Stimulated activated memory B cell treated with anti-CD40 and anti-IgM and Interleukin-4, amounts not matched to agents 10 μg/mL and 1 μg/mL and 100 μg/mL, for 72 hours (primary cell): ENCODE measurements around the gene CRB2.
A peak's percentile ranks its signal among the peaks of the same experiment; 100 is the strongest.
"Not testable (repeated sequence)": the region's sequence is repeated elsewhere in the genome, so short reads cannot be mapped to it uniquely, and the experiment has no call there.

ENCODE experiments used
- ATAC-seq: fragments of 150-1000 bp; cut with Tn5 transposase; 2 replicates; pipeline ENCODE4 v1.10.0; 2021
- H3K27ac Mint-ChIP-seq: one replicate; pipeline ENCODE4 v1.8.0; 2022; ENCODE audit warnings: mild to moderate bottlenecking, mixed read lengths
- H3K27me3 Mint-ChIP-seq: one replicate; pipeline ENCODE4 v1.8.0; 2022; ENCODE audit warnings: mixed read lengths
- H3K36me3 Mint-ChIP-seq: one replicate; pipeline ENCODE4 v1.8.0; 2022; ENCODE audit warnings: mixed read lengths
- H3K4me1 Mint-ChIP-seq: one replicate; pipeline ENCODE4 v1.8.0; 2022; ENCODE audit warnings: mixed read lengths
- H3K4me3 Mint-ChIP-seq: one replicate; pipeline ENCODE4 v1.8.0; 2022; ENCODE audit warnings: mild to moderate bottlenecking, moderate library complexity, mixed read lengths
- H3K9me3 Mint-ChIP-seq: one replicate; pipeline ENCODE4 v1.8.0; 2022; ENCODE audit warnings: mixed read lengths

CRB2 gene

GRCh38 chr9:123390337-123391135, 34.5 kb downstream of the CRB2 start:
- Mint-ChIP-seq H3K27me3 (no peaks in the 10 kb centered on the region), H3K9me3 (peaks cover 3% of the 10 kb centered on the region), H3K36me3 (no peaks in the 10 kb centered on the region), H3K4me1 (no peaks in the 10 kb centered on the region), H3K4me3 (no peak overlapping the region), H3K27ac (no peak overlapping the region)
- ATAC-seq = no peak

DNA sequence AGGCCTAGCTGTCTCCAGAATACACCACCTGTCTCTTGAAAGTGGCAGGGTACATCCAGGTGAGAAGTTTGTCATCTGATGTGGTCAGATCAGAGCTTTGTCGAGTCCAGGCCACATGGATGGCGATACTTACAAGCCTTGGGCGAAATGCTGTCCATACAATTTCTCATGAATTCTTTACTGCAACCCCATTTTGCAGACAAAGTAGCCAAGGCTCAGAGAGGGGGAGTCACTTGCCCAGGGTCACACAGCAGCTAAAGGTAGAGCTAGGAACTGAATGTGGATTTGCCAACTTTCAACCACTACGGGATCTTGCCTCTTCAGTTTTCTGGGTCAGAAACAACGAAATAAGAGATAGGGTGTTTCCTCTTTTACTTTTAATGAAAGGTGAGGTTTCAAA, 35.2 kb downstream of the CRB2 start:
- ATAC-seq = no peak
- Mint-ChIP-seq H3K4me3 (no peak overlapping the region), H3K27ac (no peak overlapping the region), H3K4me1 (no peaks in the 10 kb centered on the region), H3K27me3 (no peaks in the 10 kb centered on the region), H3K36me3 (no peaks in the 10 kb centered on the region), H3K9me3 (peaks cover 3% of the 10 kb centered on the region)

DNA sequence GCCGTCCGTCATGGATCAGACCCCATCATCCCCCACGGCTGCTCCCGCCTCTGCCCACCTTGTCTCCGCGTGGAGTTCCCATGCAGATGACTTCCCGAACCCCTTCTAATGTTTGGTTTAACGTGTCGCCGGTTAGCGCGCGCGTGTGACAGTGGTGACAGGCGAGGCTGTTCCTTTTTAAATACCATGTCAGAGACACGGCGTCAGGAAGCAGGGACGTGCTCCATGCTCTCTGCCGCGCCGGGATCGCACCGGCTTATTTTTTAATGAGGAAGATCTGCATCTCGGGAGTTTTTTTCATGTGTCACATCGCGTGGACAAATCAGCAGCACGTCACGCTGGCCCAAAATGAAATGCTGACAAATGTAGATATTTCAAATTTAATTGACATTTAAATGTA, 35.9 kb downstream of the CRB2 start:
- Mint-ChIP-seq H3K36me3 (no peaks in the 10 kb centered on the region), H3K27me3 (no peaks in the 10 kb centered on the region), H3K4me1 (no peaks in the 10 kb centered on the region), H3K27ac (no peak overlapping the region), H3K9me3 (peaks cover 3% of the 10 kb centered on the region), H3K4me3 (no peak overlapping the region)
- no peak for ATAC-seq

GRCh38 chr9:123392802-123393201, 36.8 kb downstream of the CRB2 start:
- no peak for ATAC-seq
- Mint-ChIP-seq H3K36me3 (no peaks in the 10 kb centered on the region), H3K9me3 (peaks cover 3% of the 10 kb centered on the region), H3K27ac (no peak overlapping the region), H3K27me3 (no peaks in the 10 kb centered on the region), H3K4me1 (no peaks in the 10 kb centered on the region), H3K4me3 (no peak overlapping the region)

GRCh38 chr9:123394291-123395235, 38.6 kb downstream of the CRB2 start:
- Mint-ChIP-seq H3K36me3 (no peaks in the 10 kb centered on the region), H3K4me1 (no peaks in the 10 kb centered on the region), H3K4me3 (no peak overlapping the region), H3K27ac (no peak overlapping the region), H3K27me3 (no peaks in the 10 kb centered on the region), H3K9me3 (peaks cover 3% of the 10 kb centered on the region)
- no peak for ATAC-seq

- H3K9me3 Mint-ChIP-seq = peaks cover 3% of the 10 kb centered on the region
- no peaks in the 10 kb centered on the region for H3K4me1 Mint-ChIP-seq
- no peak overlapping the region for H3K27ac Mint-ChIP-seq
- ATAC-seq = peak; percentile 17
- H3K27me3 Mint-ChIP-seq = no peaks in the 10 kb centered on the region
- no peaks in the 10 kb centered on the region for H3K36me3 Mint-ChIP-seq
- no peak overlapping the region for H3K4me3 Mint-ChIP-seq
Observed at GRCh38 chr9:123395276-123395688, 39.3 kb downstream of the CRB2 start.

DNA sequence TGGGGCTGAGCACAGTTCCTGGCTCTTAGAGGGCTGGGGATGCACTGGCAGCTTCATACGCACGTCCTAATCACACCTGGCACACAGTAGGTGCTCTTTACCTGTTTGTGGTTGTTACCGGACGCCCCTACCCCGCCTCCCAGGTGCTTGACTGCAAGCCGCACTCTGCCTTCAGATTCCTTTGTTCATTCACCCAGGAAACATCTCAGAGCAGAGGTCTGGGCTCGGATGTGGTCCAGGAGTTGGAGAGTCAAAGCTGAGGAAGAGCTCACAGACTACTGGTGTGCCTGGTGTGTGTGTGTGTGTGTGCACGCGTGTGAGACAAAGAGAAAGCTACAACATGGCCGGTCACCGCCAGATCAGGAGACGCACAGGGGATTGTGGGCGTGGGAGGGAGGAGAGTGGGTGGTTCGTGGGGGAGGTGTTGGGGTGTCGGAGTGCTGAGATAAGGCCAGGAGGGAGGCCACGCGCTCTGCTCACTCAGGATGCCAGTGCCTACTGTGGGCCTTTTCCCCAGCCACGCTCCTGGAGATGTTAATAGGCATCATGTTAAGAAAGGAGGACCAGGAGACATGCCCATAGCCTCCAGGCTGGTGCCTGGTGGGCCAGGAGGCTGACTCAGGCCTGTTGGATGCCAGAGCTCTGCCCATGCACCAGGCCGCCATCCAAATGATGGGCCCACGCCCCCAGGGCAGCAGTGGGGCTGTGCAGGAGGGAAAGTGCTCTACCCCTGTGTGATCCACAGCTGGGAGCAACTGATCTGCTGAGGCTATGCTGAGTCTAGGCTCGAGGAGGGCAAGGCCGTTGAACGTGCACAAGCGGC, 39.9 kb downstream of the CRB2 start:
- no peak overlapping the region for H3K4me3 Mint-ChIP-seq
- no peak for ATAC-seq
- peaks cover 3% of the 10 kb centered on the region for H3K9me3 Mint-ChIP-seq
- no peaks in the 10 kb centered on the region for H3K4me1 Mint-ChIP-seq
- H3K27me3 Mint-ChIP-seq = no peaks in the 10 kb centered on the region
- H3K36me3 Mint-ChIP-seq = no peaks in the 10 kb centered on the region
- no peak overlapping the region for H3K27ac Mint-ChIP-seq

DNA sequence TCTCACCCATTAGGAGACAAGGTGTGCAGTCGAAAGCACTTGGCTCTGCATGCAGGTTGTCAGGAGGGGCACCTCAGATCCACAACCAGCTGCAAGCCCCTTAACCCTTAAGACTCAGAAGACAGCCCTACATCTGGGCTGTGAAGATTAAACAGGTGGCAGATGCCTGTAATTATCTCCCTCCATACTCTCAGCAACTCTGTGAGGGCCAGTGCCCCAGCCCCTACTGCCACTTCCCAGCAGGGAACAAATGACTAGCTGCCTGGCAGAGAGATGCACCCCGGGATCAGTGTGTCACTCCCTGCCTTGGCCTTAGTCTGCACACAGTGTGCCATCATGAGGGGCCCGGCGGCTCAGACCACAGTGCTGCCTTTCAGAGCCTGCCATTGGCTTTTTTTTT, 42.0 kb downstream of the CRB2 start:
- no peak overlapping the region for H3K27ac Mint-ChIP-seq
- H3K9me3 Mint-ChIP-seq = peaks cover under 1% of the 10 kb centered on the region
- H3K4me1 Mint-ChIP-seq = no peaks in the 10 kb centered on the region
- no peaks in the 10 kb centered on the region for H3K36me3 Mint-ChIP-seq
- H3K4me3 Mint-ChIP-seq = no peak overlapping the region
- no peaks in the 10 kb centered on the region for H3K27me3 Mint-ChIP-seq
- ATAC-seq = no peak

DNA sequence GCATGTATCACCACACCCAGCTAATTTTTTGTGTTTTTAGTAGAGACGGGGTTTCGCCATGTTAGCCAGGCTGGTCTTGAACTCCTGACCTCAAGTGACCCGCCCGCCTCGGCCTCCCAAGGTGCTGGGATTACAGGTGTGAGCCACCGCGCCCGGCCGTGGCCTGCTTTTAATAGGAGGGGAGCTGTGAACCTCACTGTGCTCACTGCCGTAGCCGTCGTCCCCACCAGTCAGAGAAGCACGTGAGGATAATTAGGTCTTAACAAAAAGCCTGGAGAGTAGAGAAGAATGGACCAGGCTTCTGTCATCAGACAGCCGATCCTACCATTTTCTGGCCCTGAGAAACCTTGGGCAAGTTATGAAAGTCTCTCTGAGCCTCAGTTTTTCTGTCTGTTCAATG, 42.9 kb downstream of the CRB2 start:
- not testable (repeated sequence) for H3K27me3 Mint-ChIP-seq, H3K36me3 Mint-ChIP-seq, H3K27ac Mint-ChIP-seq, ATAC-seq, H3K4me3 Mint-ChIP-seq, H3K9me3 Mint-ChIP-seq, H3K4me1 Mint-ChIP-seq

DNA sequence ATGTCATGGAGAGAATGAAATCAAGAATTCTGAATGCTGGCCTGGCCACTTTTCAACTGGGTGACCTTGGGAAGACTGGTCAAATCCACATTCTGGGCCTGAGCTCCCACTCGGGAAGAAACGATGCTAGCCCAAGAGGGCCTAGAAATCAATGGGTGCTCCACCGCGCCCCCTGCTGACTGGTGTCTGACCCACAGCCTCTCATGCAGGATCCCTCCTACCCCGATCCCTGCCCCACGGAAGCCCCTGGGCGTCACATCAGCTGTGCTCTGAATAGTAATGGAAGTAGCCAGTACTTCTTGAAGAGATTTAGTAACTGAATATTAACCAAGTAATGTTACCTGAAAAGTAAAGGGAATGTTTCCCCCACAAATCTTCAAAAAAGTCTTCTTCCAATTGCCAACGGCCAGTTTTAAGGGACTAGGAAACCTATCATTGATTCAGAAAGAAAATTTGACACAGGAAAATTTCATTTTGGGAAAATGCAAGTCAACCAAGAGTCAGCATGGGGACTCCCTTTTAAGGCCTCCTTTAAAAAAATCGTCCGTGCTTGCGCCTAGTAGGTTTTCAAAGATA, 43.9 kb downstream of the CRB2 start:
- no peak overlapping the region for H3K4me3 Mint-ChIP-seq
- H3K4me1 Mint-ChIP-seq = no peaks in the 10 kb centered on the region
- no peaks in the 10 kb centered on the region for H3K36me3 Mint-ChIP-seq
- no peak overlapping the region for H3K27ac Mint-ChIP-seq
- H3K27me3 Mint-ChIP-seq = no peaks in the 10 kb centered on the region
- no peak for ATAC-seq
- no peaks in the 10 kb centered on the region for H3K9me3 Mint-ChIP-seq

DNA sequence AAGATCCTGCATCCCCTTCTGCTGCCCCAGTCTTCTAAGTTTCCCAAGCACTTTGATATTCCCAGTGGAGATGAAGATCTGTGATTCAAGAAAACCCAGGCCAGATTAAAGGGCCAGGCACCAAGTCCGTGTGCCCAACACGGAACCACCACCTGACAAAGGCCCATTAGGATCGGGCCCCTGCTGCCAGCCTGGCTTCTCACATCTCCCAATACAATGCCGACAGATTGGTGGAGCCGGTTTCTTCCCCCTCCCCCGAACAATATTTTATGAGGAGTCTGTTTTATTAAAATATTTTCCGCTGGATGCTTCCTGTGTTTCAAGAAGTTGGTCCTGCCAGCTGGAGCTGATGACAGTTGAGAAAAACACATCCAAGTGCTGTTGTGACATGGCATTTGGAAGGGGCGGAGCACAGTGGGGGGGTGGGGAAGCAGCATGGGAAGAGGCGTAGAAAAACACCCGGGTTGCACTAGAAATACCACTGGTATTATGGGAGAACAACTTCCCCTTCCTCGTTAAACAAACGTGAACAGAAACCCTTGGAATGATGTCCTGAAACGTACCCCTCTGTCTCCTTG, 45.0 kb downstream of the CRB2 start:
- Mint-ChIP-seq H3K4me1 (no peaks in the 10 kb centered on the region), H3K27me3 (no peaks in the 10 kb centered on the region), H3K36me3 (no peaks in the 10 kb centered on the region), H3K4me3 (no peak overlapping the region), H3K9me3 (no peaks in the 10 kb centered on the region), H3K27ac (no peak overlapping the region)
- no peak for ATAC-seq

GRCh38 chr9:123401879-123402513, 46.0 kb downstream of the CRB2 start:
- H3K4me3 Mint-ChIP-seq = no peak overlapping the region
- H3K9me3 Mint-ChIP-seq = no peaks in the 10 kb centered on the region
- peaks cover 6% of the 10 kb centered on the region for H3K36me3 Mint-ChIP-seq
- H3K27ac Mint-ChIP-seq = no peak overlapping the region
- H3K27me3 Mint-ChIP-seq = no peaks in the 10 kb centered on the region
- H3K4me1 Mint-ChIP-seq = no peaks in the 10 kb centered on the region
- ATAC-seq = no peak

DNA sequence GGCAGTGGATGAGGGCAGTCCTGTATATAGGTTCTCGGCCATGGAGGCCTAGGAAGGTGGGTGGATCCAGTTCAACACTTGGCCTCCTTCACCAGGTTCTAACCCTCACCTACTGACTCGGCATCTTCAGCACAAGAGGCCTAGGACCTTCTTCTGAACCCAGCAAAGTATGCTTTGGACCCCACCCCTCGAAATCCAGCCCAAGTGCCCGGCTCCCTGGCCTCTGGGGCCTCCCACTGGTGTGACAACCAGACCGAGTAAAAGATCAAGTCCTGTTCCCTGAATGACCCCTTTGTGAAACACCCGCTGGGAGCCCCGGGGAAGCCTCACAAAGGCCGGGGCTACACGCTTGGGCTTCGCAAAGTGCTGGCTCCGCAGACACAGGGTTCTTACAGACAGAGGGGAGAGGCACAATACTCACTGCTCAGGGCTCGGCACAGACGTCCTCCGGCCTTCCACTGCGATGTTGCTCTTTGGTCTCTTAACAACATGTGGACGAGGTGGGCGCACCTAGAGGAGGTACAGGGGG, 47.0 kb downstream of the CRB2 start:
- ATAC-seq = no peak
- peaks cover 9% of the 10 kb centered on the region for H3K36me3 Mint-ChIP-seq
- H3K4me1 Mint-ChIP-seq = no peaks in the 10 kb centered on the region
- no peaks in the 10 kb centered on the region for H3K9me3 Mint-ChIP-seq
- H3K27me3 Mint-ChIP-seq = no peaks in the 10 kb centered on the region
- no peak overlapping the region for H3K4me3 Mint-ChIP-seq
- no peak overlapping the region for H3K27ac Mint-ChIP-seq

DNA sequence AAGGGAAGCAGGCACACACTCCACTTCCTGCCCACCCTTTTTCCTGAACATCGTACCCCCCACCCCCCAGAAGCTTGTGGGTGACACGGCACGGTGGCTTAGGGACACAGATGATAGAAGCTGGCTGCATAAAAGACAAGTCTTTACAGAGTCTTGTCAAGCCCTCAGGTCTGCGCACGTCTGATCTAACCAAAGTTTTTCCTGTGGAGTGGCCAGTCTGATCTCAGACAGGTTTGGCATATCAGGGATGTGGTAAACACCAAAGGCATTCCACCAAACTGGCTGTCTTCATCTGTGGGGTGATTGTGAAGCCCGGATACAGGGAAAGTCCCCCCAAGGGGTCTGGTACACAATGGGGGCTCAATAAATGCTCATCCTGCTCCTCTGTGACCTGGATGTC, 50.0 kb downstream of the CRB2 start:
- no peaks in the 10 kb centered on the region for H3K4me1 Mint-ChIP-seq
- ATAC-seq = no peak
- no peaks in the 10 kb centered on the region for H3K9me3 Mint-ChIP-seq
- no peak overlapping the region for H3K4me3 Mint-ChIP-seq
- H3K36me3 Mint-ChIP-seq = peaks cover 11% of the 10 kb centered on the region
- H3K27ac Mint-ChIP-seq = no peak overlapping the region
- no peaks in the 10 kb centered on the region for H3K27me3 Mint-ChIP-seq
